Peyer's patch (tissue), 4 donors: ENCODE results near the gene CLMN.

Source experiments
- POLR2A ChIP-seq, 2 donors: fragments of 450-650 bp; IDR thresholded peaks; one replicate each; pipeline ENCODE4 v1.5.1; 2017; ENCODE audit warnings: antibody characterized with exemption in 2 of 2, mild to moderate bottlenecking in 2 of 2, moderate library complexity in 2 of 2
- TF ChIP-seq, protein P1 (sequence below), 6 experiments: fragments of 450-650 bp in 4 of 6; fragments of 200-600 bp in 2 of 6; sonication (generic) in 1 of 6; IDR thresholded peaks; one replicate each; pipeline ENCODE4 v1.5.1; 2017 to 2019; ENCODE audit warnings: antibody characterized with exemption in 6 of 6, mild to moderate bottlenecking in 3 of 6, moderate library complexity in 1 of 6

DNA sequence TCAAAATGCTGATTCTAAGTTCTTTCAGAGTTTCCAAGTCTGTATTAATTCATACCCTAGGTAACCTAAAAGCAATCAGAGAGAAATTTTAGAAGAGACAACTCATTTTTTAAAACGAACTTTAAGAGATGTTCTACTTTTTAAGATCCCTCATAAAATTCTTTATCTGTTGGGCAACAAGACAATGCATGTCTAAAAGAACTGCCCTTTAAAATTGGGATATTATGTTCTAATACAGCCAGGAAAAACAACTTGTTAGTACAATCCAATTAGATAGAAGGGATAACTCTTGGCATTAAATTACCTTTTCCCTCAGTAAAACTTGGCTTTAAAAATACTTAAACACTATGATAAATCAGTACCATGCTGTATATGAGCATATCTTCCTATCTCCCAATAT lies 178.0 kb downstream of the CLMN start:
- TF ChIP-seq POLR2A (IDR thresholded peaks at IDR 0.05) = no peak
- TF ChIP-seq, protein P1, sequence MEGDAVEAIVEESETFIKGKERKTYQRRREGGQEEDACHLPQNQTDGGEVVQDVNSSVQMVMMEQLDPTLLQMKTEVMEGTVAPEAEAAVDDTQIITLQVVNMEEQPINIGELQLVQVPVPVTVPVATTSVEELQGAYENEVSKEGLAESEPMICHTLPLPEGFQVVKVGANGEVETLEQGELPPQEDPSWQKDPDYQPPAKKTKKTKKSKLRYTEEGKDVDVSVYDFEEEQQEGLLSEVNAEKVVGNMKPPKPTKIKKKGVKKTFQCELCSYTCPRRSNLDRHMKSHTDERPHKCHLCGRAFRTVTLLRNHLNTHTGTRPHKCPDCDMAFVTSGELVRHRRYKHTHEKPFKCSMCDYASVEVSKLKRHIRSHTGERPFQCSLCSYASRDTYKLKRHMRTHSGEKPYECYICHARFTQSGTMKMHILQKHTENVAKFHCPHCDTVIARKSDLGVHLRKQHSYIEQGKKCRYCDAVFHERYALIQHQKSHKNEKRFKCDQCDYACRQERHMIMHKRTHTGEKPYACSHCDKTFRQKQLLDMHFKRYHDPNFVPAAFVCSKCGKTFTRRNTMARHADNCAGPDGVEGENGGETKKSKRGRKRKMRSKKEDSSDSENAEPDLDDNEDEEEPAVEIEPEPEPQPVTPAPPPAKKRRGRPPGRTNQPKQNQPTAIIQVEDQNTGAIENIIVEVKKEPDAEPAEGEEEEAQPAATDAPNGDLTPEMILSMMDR (IDR thresholded peaks at IDR 0.05) = no peak
